ENCODE measurements around the gene ARHGAP26. TPM values are rescaled to one million over a fixed set of nuclear protein-coding genes. Genes with fewer than 3 reads are reported as not detected.

Gene ARHGAP26
- polyA plus RNA-seq, 3 donors = 9.5 to 14.5 (median 14.4) TPM

- no peak for DNase-seq
Observed at GRCh38 chr5:143037071-143037470, 266.9 kb downstream of the ARHGAP26 start.

GRCh38 chr5:143037708-143038107 lies 267.5 kb downstream of the ARHGAP26 start:
- no peak for DNase-seq

GRCh38 chr5:143040622-143041021 lies 270.4 kb downstream of the ARHGAP26 start:
- no peak for DNase-seq

GRCh38 chr5:143041461-143041860 lies 271.3 kb downstream of the ARHGAP26 start:
- DNase-seq = no peak

GRCh38 chr5:143041972-143042770 lies 272.0 kb downstream of the ARHGAP26 start:
- no peak for DNase-seq

- no peak for DNase-seq
Observed at GRCh38 chr5:143044265-143044664, 274.1 kb downstream of the ARHGAP26 start.

- no peak for DNase-seq
Observed at GRCh38 chr5:143045062-143045461, 274.9 kb downstream of the ARHGAP26 start.

- no peak for DNase-seq
Observed at GRCh38 chr5:143046314-143046713, 276.1 kb downstream of the ARHGAP26 start.

GRCh38 chr5:143047091-143047490 lies 276.9 kb downstream of the ARHGAP26 start:
- DNase-seq = no peak

GRCh38 chr5:143050183-143050582 lies 280.0 kb downstream of the ARHGAP26 start:
- DNase-seq = no peak

- no peak for DNase-seq
Observed at GRCh38 chr5:143051244-143052058, 281.3 kb downstream of the ARHGAP26 start.

- no peak for DNase-seq
Observed at GRCh38 chr5:143052967-143053682, 282.9 kb downstream of the ARHGAP26 start.

- DNase-seq = no peak
Observed at GRCh38 chr5:143053780-143054179, 283.6 kb downstream of the ARHGAP26 start.

GRCh38 chr5:143054480-143054941 lies 284.3 kb downstream of the ARHGAP26 start:
- no peak for DNase-seq

GRCh38 chr5:143055596-143056338 lies 285.6 kb downstream of the ARHGAP26 start:
- no peak for DNase-seq

- DNase-seq = no peak
Observed at GRCh38 chr5:143056339-143056704, 286.1 kb downstream of the ARHGAP26 start.

GRCh38 chr5:143056792-143057579 lies 286.8 kb downstream of the ARHGAP26 start:
- DNase-seq = no peak

- no peak for DNase-seq
Observed at GRCh38 chr5:143057580-143057999, 287.4 kb downstream of the ARHGAP26 start.

- no peak for DNase-seq
Observed at GRCh38 chr5:143059355-143059754, 289.2 kb downstream of the ARHGAP26 start.

GRCh38 chr5:143059976-143060765 lies 290.0 kb downstream of the ARHGAP26 start:
- DNase-seq = no peak

Data from renal pelvis (tissue), 4 donors.